Posterior vena cava (tissue), 2 donors: ENCODE measurements around the gene EXOC4. TPM values are rescaled to one million over a fixed set of nuclear protein-coding genes. Genes with fewer than 3 reads are reported as not detected.

Experiments used
- DNase-seq: peaks from one replicate; pipeline ENCODE4 v3.0.0-alpha.2; 2020; ENCODE audit warnings: low spot score
- intact Hi-C, 2 donors: fragments of 100-400 bp; cut with DNase I; formaldehyde crosslinking; loops; one replicate each; pipeline versions ENCODE4 v1.14.1 to v1.14.2; 2022 to 2023
- total RNA-seq, 2 donors: library from RNA; stranded (reverse); fragmentation: NEBNext Ultra II Directional; extraction: Animal tissue kit (Norgen Biotek cat#: 25700); gene quantifications; one replicate each; pipeline ENCODE4 v1.2.1, GENCODE V29; 2021
- donor health status: DM: yes; HTN: yes; CAD: no.
- donor health status: DM: yes; HTN: yes; CAD: no.

Gene EXOC4
- total RNA-seq, 2 donors from 2014 or later: 66.0 to 70.6 TPM

- no peak for DNase-seq
- intact Hi-C loops: no loop called here
Measured at GRCh38 chr7:133354546-133355324, 101.9 kb downstream of the EXOC4 start.

GRCh38 chr7:133355325-133355708 is 102.4 kb downstream of the EXOC4 start:
- intact Hi-C loops: no loop called here
- no peak for DNase-seq

GRCh38 chr7:133355822-133356221 is 102.9 kb downstream of the EXOC4 start:
- intact Hi-C loops: no loop called here
- DNase-seq: no peak

GRCh38 chr7:133358708-133359107 is 105.8 kb downstream of the EXOC4 start:
- no peak for DNase-seq
- intact Hi-C loops: no loop called here

- intact Hi-C loops: no loop called here
- no peak for DNase-seq
Measured at GRCh38 chr7:133359449-133359848, 106.6 kb downstream of the EXOC4 start.

- intact Hi-C loops: no loop called here
- DNase-seq: no peak
Measured at GRCh38 chr7:133360201-133360600, 107.3 kb downstream of the EXOC4 start.

GRCh38 chr7:133361806-133362205 is 108.9 kb downstream of the EXOC4 start:
- no peak for DNase-seq
- intact Hi-C loops: no loop called here

GRCh38 chr7:133364959-133365690 is 112.2 kb downstream of the EXOC4 start:
- intact Hi-C loops: no loop called here
- DNase-seq: no peak

GRCh38 chr7:133365917-133366316 is 113.0 kb downstream of the EXOC4 start:
- intact Hi-C loops: no loop called here
- DNase-seq: no peak

- no peak for DNase-seq
- intact Hi-C loops: no loop called here
Measured at GRCh38 chr7:133367561-133367960, 114.7 kb downstream of the EXOC4 start.

- intact Hi-C loops: no loop called here
- no peak for DNase-seq
Measured at GRCh38 chr7:133369130-133369529, 116.3 kb downstream of the EXOC4 start.

GRCh38 chr7:133371616-133372015 is 118.7 kb downstream of the EXOC4 start:
- DNase-seq: no peak

GRCh38 chr7:133372337-133372736 is 119.5 kb downstream of the EXOC4 start:
- intact Hi-C loops: no loop called here

More at GRCh38 chr7:133371616-133372015, 118.7 kb downstream of the EXOC4 start:
- intact Hi-C loops: no loop called here

GRCh38 chr7:133376514-133376913 is 123.6 kb downstream of the EXOC4 start:
- DNase-seq: no peak
- intact Hi-C loops: no loop called here

More at GRCh38 chr7:133372337-133372736, 119.5 kb downstream of the EXOC4 start:
- no peak for DNase-seq

- intact Hi-C loops: no loop called here
- DNase-seq: no peak
Measured at GRCh38 chr7:133381965-133382364, 129.1 kb downstream of the EXOC4 start.

- intact Hi-C loops: no loop called here
- no peak for DNase-seq
Measured at GRCh38 chr7:133382775-133383559, 130.1 kb downstream of the EXOC4 start.

- no peak for DNase-seq
- intact Hi-C loops: no loop called here
Measured at GRCh38 chr7:133386205-133386604, 133.3 kb downstream of the EXOC4 start.

- DNase-seq: no peak
- intact Hi-C loops: no loop called here
Measured at GRCh38 chr7:133389727-133390126, 136.8 kb downstream of the EXOC4 start.

GRCh38 chr7:133391206-133391605 is 138.3 kb downstream of the EXOC4 start:
- intact Hi-C loops: no loop called here
- DNase-seq: no peak

- DNase-seq: no peak
- intact Hi-C loops: no loop called here
Measured at GRCh38 chr7:133394369-133394768, 141.5 kb downstream of the EXOC4 start.
